NB4 (cell line): Measurements from ENCODE around the gene BFSP1.

Source experiments
- DNase-seq: peaks from one replicate; pipeline ENCODE4 v3.0.0; 2010; ENCODE audit warnings: low read depth
- H3K4me3 ChIP-seq: one replicate; pipeline ENCODE4 v1.5.1; 2011; ENCODE audit warnings: mild to moderate bottlenecking, low read depth, low read length, moderate library complexity
- CTCF ChIP-seq: IDR thresholded peaks from one replicate; pipeline ENCODE4 v1.5.1; 2012; ENCODE audit warnings: low read depth, low read length
- MYC ChIP-seq: IDR thresholded peaks from 2 replicates; pipeline ENCODE4 v1.6.1; 2011; ENCODE audit warnings: low read depth, low read length
- POLR2A ChIP-seq: IDR thresholded peaks from 2 replicates; pipeline ENCODE4 v1.6.1; 2011; ENCODE audit warnings: mild to moderate bottlenecking; ENCODE audit not compliant: insufficient read length; ENCODE audit errors: extremely low read depth
- TF ChIP-seq, protein P1 (sequence below): IDR thresholded peaks from 2 replicates; pipeline ENCODE4 v1.6.1; 2011; ENCODE audit warnings: low read depth, low read length

The BFSP1 gene

DNA sequence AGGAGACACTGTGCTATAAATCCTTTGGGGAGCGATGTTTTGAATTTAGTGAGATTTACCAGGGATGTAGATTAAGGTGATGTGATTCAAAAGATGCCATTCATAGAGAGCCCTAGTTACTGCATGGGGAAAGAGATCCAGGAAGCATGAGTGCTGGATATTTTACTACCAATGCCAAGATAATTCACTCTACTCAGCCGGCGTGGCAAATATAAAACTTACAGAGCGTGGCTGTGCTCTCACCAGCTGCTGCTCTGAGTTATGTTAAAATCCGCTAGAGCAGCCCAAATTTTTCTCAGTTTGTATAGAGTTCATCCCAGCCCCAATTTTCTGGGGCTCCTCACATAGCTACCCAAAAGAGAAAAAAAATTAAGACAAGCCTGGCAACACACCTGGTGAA, 48.6 kb downstream of the BFSP1 start:
- no peak for DNase-seq
- TF ChIP-seq CTCF (no peak), POLR2A (no peak), MYC (no peak)
- TF ChIP-seq, protein P1, sequence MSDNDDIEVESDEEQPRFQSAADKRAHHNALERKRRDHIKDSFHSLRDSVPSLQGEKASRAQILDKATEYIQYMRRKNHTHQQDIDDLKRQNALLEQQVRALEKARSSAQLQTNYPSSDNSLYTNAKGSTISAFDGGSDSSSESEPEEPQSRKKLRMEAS = no peak
- no peak overlapping the region for H3K4me3 ChIP-seq

DNA sequence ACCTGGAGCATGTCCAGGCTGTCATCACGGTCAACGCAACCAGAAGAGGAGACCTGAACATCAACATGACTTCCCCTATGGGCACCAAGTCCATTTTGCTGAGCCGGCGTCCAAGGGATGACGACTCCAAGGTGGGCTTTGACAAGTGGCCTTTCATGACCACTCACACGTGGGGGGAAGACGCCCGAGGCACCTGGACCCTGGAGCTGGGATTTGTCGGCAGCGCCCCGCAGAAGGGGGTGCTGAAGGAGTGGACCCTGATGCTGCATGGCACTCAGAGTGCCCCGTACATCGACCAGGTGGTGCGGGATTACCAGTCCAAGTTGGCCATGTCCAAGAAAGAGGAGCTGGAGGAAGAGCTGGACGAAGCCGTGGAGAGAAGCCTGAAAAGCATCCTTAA, 49.5 kb downstream of the BFSP1 start:
- no peak for TF ChIP-seq POLR2A
- no peak for TF ChIP-seq MYC
- TF ChIP-seq, protein P1 = no peak
- TF ChIP-seq CTCF = no peak
- DNase-seq = no peak
- no peak overlapping the region for H3K4me3 ChIP-seq

DNA sequence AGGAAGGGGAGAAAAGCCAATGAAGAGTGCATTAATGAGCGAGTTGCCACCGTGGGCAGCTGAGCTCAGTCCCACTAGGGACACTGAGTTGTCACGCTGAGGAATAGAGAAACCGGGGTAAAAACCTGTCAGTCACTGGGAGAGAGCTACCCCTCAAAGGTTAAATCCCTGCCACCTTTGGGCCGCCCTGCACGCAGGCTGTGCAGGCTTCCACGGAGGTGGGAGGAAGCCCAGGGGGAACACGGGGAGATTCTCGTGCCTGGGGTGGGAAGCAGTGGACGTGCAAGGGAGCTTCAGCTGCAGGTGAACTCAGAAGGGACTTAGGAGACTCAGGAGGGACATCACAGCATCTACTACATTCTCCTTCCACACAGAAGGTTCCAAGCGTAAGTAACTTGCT, 50.5 kb downstream of the BFSP1 start:
- TF ChIP-seq CTCF = no peak
- TF ChIP-seq, protein P1 = no peak
- TF ChIP-seq POLR2A = no peak
- TF ChIP-seq MYC = no peak
- DNase-seq = no peak

GRCh38 chr20:17479063-17479657, 52.0 kb downstream of the BFSP1 start:
- no peak for DNase-seq
- H3K4me3 ChIP-seq = no peak overlapping the region
- TF ChIP-seq MYC (no peak), POLR2A (no peak), CTCF (no peak)
- TF ChIP-seq, protein P1 = no peak

More for the DNA sequence above, 50.5 kb downstream of the BFSP1 start:
- no peak overlapping the region for H3K4me3 ChIP-seq

GRCh38 chr20:17473659-17474058, 57.5 kb downstream of the BFSP1 start:
- no peak overlapping the region for H3K4me3 ChIP-seq
- TF ChIP-seq, protein P1 = no peak
- no peak for TF ChIP-seq POLR2A
- TF ChIP-seq CTCF = no peak
- no peak for TF ChIP-seq MYC
- DNase-seq = no peak
